B cell (primary cell): ENCODE data around the gene MRPL28. TPM values are rescaled to one million over a fixed set of nuclear protein-coding genes. Genes with fewer than 3 reads are reported as not detected.
A peak's percentile ranks its signal among the peaks of the same experiment; 100 is the strongest.

Source experiments
- ATAC-seq: fragments of 200-7000 bp; cut with Tn5 transposase; one replicate; pipeline ENCODE4 v1.10.0; 2021; ENCODE audit warnings: low read depth, mild to moderate bottlenecking, moderate number of reproducible peaks, moderate library complexity
- CTCF ChIA-PET: fragments of 350-600 bp; sonication (Branson Sonifier 250); formaldehyde crosslinking; loops from one replicate; lab custom pipeline; 2021; ENCODE audit warnings: antibody characterized with exemption, inconsistent platforms; lab: Charles Lee
- POLR2A ChIA-PET: fragments of 350-600 bp; sonication (Branson Sonifier 250); formaldehyde crosslinking; loops from one replicate; lab custom pipeline; 2021; ENCODE audit warnings: antibody characterized with exemption; lab: Charles Lee
- DNase-seq: peaks from one replicate; pipeline ENCODE4 v3.0.0; 2013
- H2AFZ ChIP-seq: 2 replicates; pipeline ENCODE4 v1.6.1; 2012; ENCODE audit warnings: mild to moderate bottlenecking, low read depth, low read length; ENCODE audit not compliant: insufficient read depth, poor library complexity, severe bottlenecking
- H3K27ac ChIP-seq, 2 donors: 1 replicate in 1 of 2; 2 replicates in 1 of 2; pipeline ENCODE4 v1.5.1; 2012 to 2013; ENCODE audit warnings: low read length in 2 of 2, mild to moderate bottlenecking in 2 of 2, moderate library complexity in 1 of 2
- H3K27me3 ChIP-seq, 4 experiments: fragments of 200-600 bp in 1 of 4; sonication (generic) in 1 of 4; replicated peaks in 1 of 4; 1 replicate in 2 of 4; 2 replicates in 2 of 4; pipeline versions ENCODE4 v1.6.1 to v1.7.0; 2013 to 2016; ENCODE audit warnings: low read length in 3 of 4, mild to moderate bottlenecking in 2 of 4, mixed read lengths in 1 of 4, moderate library complexity in 1 of 4; ENCODE audit not compliant: insufficient read depth in 4 of 4, control insufficient read depth in 3 of 4; ENCODE audit errors: control extremely low read depth in 1 of 4
- H3K36me3 ChIP-seq, 2 experiments: replicated peaks in 1 of 2; 1 replicate in 1 of 2; 2 replicates in 1 of 2; pipeline versions ENCODE4 v1.6.1 to v1.7.1; 2013; ENCODE audit warnings: low read length in 1 of 2; ENCODE audit not compliant: insufficient read depth in 2 of 2, control insufficient read depth in 1 of 2; ENCODE audit errors: control extremely low read depth in 1 of 2, extremely low read depth in 1 of 2
- H3K4me1 ChIP-seq, 2 donors: fragments of 200-600 bp in 1 of 2; sonication (generic) in 1 of 2; 1 replicate in 1 of 2; 2 replicates in 1 of 2; pipeline versions ENCODE4 v1.5.1 to v1.6.1; 2013 to 2017; ENCODE audit warnings: low read length in 2 of 2; ENCODE audit not compliant: control insufficient read depth in 2 of 2, insufficient read depth in 2 of 2
- H3K4me2 ChIP-seq: replicated peaks from 2 replicates; pipeline ENCODE3; 2012; ENCODE audit warnings: mild to moderate bottlenecking, low read depth, low read length; ENCODE audit not compliant: poor library complexity, severe bottlenecking
- H3K4me3 ChIP-seq, 5 experiments: fragments of 200-600 bp in 1 of 5; sonication (generic) in 1 of 5; 1 replicate in 3 of 5; 2 replicates in 2 of 5; pipeline versions ENCODE4 v1.5.1 to v1.7.0; 2011 to 2016; ENCODE audit warnings: low read length in 4 of 5, mild to moderate bottlenecking in 4 of 5, low read depth in 2 of 5, control low read depth in 1 of 5, moderate library complexity in 1 of 5; ENCODE audit not compliant: insufficient read depth in 1 of 5; ENCODE audit errors: control extremely low read depth in 1 of 5, extremely low read depth in 1 of 5
- H3K79me2 ChIP-seq: fragments of 200-600 bp; sonication (generic); one replicate; pipeline ENCODE4 v1.6.0; 2016; ENCODE audit warnings: low read length; ENCODE audit not compliant: control insufficient read depth, insufficient read depth
- H3K9ac ChIP-seq: fragments of 200-600 bp; sonication (generic); 2 replicates; pipeline ENCODE4 v1.6.1; 2017; ENCODE audit warnings: mild to moderate bottlenecking, low read length, moderate library complexity
- H3K9me3 ChIP-seq, 3 donors: one replicate each; pipeline versions ENCODE4 v1.6.1 to v1.7.1; 2013; ENCODE audit warnings: low read length in 2 of 3; ENCODE audit not compliant: control insufficient read depth in 2 of 3, insufficient read depth in 1 of 3; ENCODE audit errors: control extremely low read depth in 1 of 3
- H4K20me1 ChIP-seq: 2 replicates; pipeline ENCODE4 v1.6.0; 2012; ENCODE audit warnings: mild to moderate bottlenecking, low read length; ENCODE audit not compliant: insufficient read depth, control insufficient read depth, poor library complexity, severe bottlenecking
- H3K27ac Mint-ChIP-seq: one replicate; pipeline ENCODE4 v1.8.0; 2021; ENCODE audit warnings: mixed read lengths
- H3K27me3 Mint-ChIP-seq: one replicate; pipeline ENCODE4 v1.8.0; 2021; ENCODE audit warnings: mixed read lengths
- H3K4me1 Mint-ChIP-seq: one replicate; pipeline ENCODE4 v1.8.0; 2021; ENCODE audit warnings: mixed read lengths
- H3K4me3 Mint-ChIP-seq: one replicate; pipeline ENCODE4 v1.8.0; 2021; ENCODE audit warnings: mixed read lengths
- H3K9me3 Mint-ChIP-seq: one replicate; pipeline ENCODE4 v1.8.0; 2022; ENCODE audit warnings: mixed read lengths; ENCODE audit not compliant: insufficient read depth
- CTCF ChIP-seq: fragments of 200-600 bp; IDR thresholded peaks from one replicate; pipeline ENCODE4 v1.8.0; 2022; ENCODE audit warnings: antibody characterized with exemption, mild to moderate bottlenecking
- EZH2 ChIP-seq: IDR thresholded peaks from 2 replicates; pipeline ENCODE4 v1.6.1; 2012; ENCODE audit warnings: borderline replicate concordance, low read depth, mild to moderate bottlenecking, moderate library complexity, low read length; ENCODE audit not compliant: insufficient read depth, poor library complexity, severe bottlenecking
- WGBS: methylation state at CpG from one replicate; pipeline ENCODE4 v1.1.5; 2013; ENCODE audit warnings: missing lambda C conversion rate; ENCODE audit not compliant: insufficient coverage; 5-methylcytosine and 5-hydroxymethylcytosine counted together
- intact Hi-C: fragments of 100-400 bp; cut with micrococcal nuclease; formaldehyde crosslinking; loops from one replicate; pipeline ENCODE4 v1.10.0; 2022
- polyA plus RNA-seq: library from polyadenylated mRNA; depleted of rRNA; stranded (reverse); fragments of >200 nt; gene quantifications from 2 replicates; pipeline ENCODE4 v1.2.3, GENCODE V29; 2012
- total RNA-seq, 2 donors: library from RNA; stranded (reverse); fragments of 120-200 nt in 1 of 2; gene quantifications; 1 replicate in 1 of 2; 2 replicates in 1 of 2; pipeline versions ENCODE4 v1.2.3 to v1.2.4, GENCODE V29; 2013 to 2022

Gene MRPL28
- total and polyA plus RNA-seq, 2 donors (not counting 1 experiment from before 2014, with no cell fraction given) = 44.3 to 67.7 TPM

- H3K4me2 ChIP-seq = peak overlapping the region; percentile 71
- H3K27me3 Mint-ChIP-seq = no peaks in the 10 kb centered on the region
- no peaks in the 10 kb centered on the region for H3K27me3 ChIP-seq
- H3K36me3 ChIP-seq = peaks cover 3 to 12% of the 10 kb centered on the region in 2 experiments
- 12% methylated on average over 5 of the region's 5 CpGs for WGBS
- DNase-seq (peak; percentile 24), ATAC-seq (peak; percentile 24)
- CTCF ChIA-PET = interaction anchor here (1.1 kb wide), 1 partner anchor 105 kb away, joined by 3 read pairs; no protein-coding TSS in a partner anchor
- peaks cover 0 to 3% (median 0%) of the 10 kb centered on the region in 3 donors for H3K9me3 ChIP-seq
- H3K27ac Mint-ChIP-seq = peak overlapping the region; percentile 20
- POLR2A ChIA-PET = interaction anchor here (0.7 kb wide), 1 partner anchor 10 kb away, joined by 3 read pairs; no protein-coding TSS in a partner anchor
- intact Hi-C loops = no loop called here
- TF ChIP-seq CTCF = no peak
- TF ChIP-seq EZH2 = no peak
- H3K4me3 Mint-ChIP-seq = peak overlapping the region; percentile 73
- peaks cover 80% of the 10 kb centered on the region for H4K20me1 ChIP-seq
- H2AFZ ChIP-seq = no peak overlapping the region
- peak overlapping the region in 1 of 2 donors; percentile 30 for H3K27ac ChIP-seq
- peak overlapping the region in 2 of 5 experiments; percentile 15 to 33 for H3K4me3 ChIP-seq
- H3K4me1 ChIP-seq = peaks cover 18 to 36% of the 10 kb centered on the region in 2 donors
- H3K4me1 Mint-ChIP-seq = peaks cover 48% of the 10 kb centered on the region
- no peaks in the 10 kb centered on the region for H3K9me3 Mint-ChIP-seq
- H3K9ac ChIP-seq = peak overlapping the region; percentile 23
- H3K79me2 ChIP-seq = peaks cover 95% of the 10 kb centered on the region
Measured at GRCh38 chr16:339680-340079, 30.7 kb downstream of the MRPL28 start.

GRCh38 chr16:337975-338575 lies 32.3 kb downstream of the MRPL28 start:
- Histone ChIP-seq H3K79me2 (peaks cover 95% of the 10 kb centered on the region), H4K20me1 (peaks cover 87% of the 10 kb centered on the region), H3K27me3 (no peaks in the 10 kb centered on the region), H2AFZ (no peak overlapping the region), H3K4me1 (peaks cover 18 to 36% of the 10 kb centered on the region in 2 donors), H3K4me3 (no peak overlapping the region), H3K4me2 (peak overlapping the region; percentile 5), H3K9me3 (peaks cover 0 to 3% (median 0%) of the 10 kb centered on the region in 3 donors), H3K36me3 (peaks cover 3 to 6% of the 10 kb centered on the region in 2 experiments), H3K9ac (no peak overlapping the region), H3K27ac (no peak overlapping the region)
- ChIA-PET POLR2A (interaction anchor here (0.7 kb wide), 1 partner anchor 58 kb away, joined by 6 read pairs; no protein-coding TSS in a partner anchor), CTCF (no interaction called here)
- intact Hi-C loops = no loop called here
- no peak for ATAC-seq
- DNase-seq = peak; percentile 3
- TF ChIP-seq CTCF (no peak), EZH2 (no peak)
- H3K27ac Mint-ChIP-seq = no peak overlapping the region
- no peaks in the 10 kb centered on the region for H3K9me3 Mint-ChIP-seq
- WGBS = 91% methylated on average over 20 of the region's 21 CpGs
- H3K27me3 Mint-ChIP-seq = no peaks in the 10 kb centered on the region
- peaks cover 57% of the 10 kb centered on the region for H3K4me1 Mint-ChIP-seq
- peak overlapping the region; percentile 39 for H3K4me3 Mint-ChIP-seq
